ENCODE data around the gene KLK11.

DNA sequence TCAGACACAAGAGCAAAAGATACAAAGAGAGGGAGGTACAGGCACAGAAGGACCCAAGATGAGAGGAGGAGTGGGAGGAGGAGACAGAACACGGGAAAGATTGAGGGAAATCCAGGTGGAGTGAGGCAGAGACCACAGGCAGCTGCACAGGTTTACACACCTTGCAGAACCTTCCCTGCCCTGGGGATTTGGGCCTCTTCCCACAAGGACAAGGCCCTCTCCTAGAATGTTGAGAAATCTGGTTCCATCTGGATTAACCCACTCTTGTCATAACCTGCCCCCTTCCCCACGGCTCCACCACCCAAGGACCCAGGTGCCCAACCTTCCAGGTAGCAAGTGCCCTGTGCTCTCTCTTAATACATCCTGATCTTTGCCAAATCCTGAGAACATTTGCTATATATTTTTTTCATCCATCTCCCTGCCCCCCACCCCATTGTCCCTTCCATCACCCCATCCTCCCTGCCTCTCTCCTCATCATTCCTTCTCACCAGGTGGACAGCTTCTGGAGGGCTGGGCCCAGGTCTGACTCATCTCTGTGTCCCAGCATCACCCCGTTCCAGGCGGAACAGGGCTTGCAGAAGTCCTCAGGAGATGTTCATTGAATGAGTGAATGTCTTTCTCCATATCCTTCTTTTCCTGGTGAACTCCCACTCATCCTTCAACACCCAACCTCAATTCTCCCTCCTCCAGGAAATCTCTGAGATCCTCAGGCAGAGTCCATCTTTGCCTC is 16.2 kb downstream of the KLK11 start:
- no peak for TF ChIP-seq CTCF (IDR thresholded peaks at IDR 0.05 in 8 of 11, conservative IDR thresholded peaks at IDR 0.05 in 3 of 11)
- TF ChIP-seq POLR2A (IDR thresholded peaks at IDR 0.05) = no peak
